Measurements from ENCODE around the gene FAM20C. TPM values are rescaled to one million over a fixed set of nuclear protein-coding genes. Genes with fewer than 3 reads are reported as not detected.
"Not testable (repeated sequence)": the region's sequence is repeated elsewhere in the genome, so short reads cannot be mapped to it uniquely, and the experiment has no call there.

FAM20C gene
- total and polyA plus RNA-seq, 4 donors = 11.3 to 104 (median 57.5) TPM

DNA sequence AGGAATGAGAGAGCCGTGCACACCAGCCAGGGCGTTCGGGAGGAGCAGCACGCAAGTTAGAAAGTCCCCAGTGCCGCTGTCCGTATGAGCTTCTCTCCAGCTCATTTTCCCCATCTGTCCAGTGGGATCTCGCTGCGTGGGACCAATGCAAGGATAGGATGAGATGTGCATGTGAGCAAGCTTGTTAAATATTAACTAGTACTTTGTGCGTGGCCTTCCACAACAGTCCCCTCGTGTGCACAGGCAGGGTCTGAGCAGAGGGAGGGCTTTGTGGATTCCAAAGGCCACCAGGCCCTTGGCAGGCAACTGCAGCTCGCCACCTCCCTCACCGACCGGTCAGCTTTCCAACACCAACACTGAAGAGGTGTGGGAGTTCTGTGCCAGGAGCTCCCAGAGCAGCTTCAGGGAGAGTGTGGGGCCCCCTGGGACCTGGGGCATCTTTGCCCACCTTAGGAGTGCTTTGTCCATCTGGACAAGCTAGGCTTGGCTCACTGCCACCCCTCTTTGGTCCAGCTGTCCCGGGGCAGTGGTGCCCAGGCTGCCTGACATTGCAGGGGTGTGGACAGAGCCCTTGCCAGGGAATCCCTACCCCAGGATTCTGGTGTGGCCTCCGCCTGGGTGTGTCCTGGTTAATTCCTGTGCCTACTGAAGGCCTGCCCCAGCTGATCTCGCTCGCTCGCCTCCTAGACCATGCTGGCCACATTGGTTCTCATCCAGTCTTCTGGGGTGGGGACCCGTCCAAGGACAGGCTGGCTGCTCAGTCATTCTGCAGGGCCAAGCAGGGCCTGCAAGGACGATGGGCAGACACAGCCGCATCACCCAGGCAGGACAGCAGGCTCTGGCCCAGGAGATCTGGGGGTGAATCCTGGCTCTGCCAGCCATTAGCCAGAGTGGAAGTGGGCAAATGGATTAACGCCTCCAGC, 5.3 kb downstream of the FAM20C start:
- ATAC-seq (ENCODE audit: low FRiP score) = no peak
- H3K4me1 ChIP-seq (ENCODE audit: control insufficient read depth in 1 of 2, insufficient read depth in 2 of 2, low read length in 2 of 2) = no peaks in the 10 kb centered on the region
- no peak overlapping the region for H3K4me3 ChIP-seq (ENCODE audit: low read length in 2 of 2)
- peaks cover 0 to 9% of the 10 kb centered on the region in 2 donors for H3K36me3 ChIP-seq (ENCODE audit: control insufficient read depth in 1 of 2, insufficient read depth in 2 of 2, low read length in 1 of 2)
- H3K27me3 ChIP-seq (ENCODE audit: control insufficient read depth in 1 of 2, insufficient read depth in 2 of 2, low read length in 1 of 2) = no peaks in the 10 kb centered on the region
- no peak for DNase-seq
- H3K9me3 ChIP-seq (ENCODE audit: control insufficient read depth, low read length) = no peaks in the 10 kb centered on the region
- H3K27ac ChIP-seq (ENCODE audit: low read depth in 1 of 2, low read length in 2 of 2) = no peak overlapping the region
- intact Hi-C loops (cut with DNase I) = no loop called here
- 85 to 86% methylated on average over 22 of the region's 22 CpGs for WGBS, 2 donors

DNA sequence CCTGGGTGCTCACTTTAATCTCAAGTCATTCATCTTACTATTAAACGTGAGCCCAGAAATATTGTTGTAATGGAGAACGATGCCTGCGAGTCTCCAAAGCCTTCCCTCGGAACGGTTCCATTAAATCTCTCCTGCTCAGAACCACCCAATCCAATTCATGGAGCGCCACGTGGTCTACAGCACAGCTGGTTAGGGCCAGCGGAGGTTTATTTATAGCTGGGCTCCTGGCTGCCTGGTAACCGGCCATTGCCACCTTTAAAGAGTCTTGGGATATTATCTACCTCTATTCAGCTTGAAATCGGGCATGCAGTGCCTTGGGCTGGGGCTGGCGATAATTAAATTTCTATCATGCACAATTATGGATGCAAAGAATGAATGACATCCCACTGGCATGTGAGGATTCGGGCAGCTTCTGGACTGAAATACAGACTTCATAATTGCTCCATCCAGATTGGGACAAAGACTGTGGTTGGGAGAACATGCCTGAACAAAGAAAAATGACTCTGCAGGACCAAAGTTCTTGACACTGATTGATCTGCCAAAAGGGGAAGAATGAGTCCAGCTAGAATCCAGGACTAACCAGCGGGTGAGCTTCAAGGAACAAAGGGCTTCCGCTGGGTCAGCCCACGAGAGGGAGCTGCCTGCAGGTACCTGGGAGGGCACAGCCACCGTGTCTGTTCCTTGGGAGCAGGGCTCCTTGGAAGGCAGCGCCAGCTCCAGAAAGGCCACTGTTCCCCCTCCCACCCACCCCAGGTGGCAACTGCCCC, 7.3 kb downstream of the FAM20C start:
- Histone ChIP-seq H3K4me3 (ENCODE audit: low read length in 2 of 2) (no peak overlapping the region), H3K27me3 (ENCODE audit: control insufficient read depth in 1 of 2, insufficient read depth in 2 of 2, low read length in 1 of 2) (no peaks in the 10 kb centered on the region), H3K9me3 (ENCODE audit: control insufficient read depth, low read length) (no peaks in the 10 kb centered on the region), H3K27ac (ENCODE audit: low read depth in 1 of 2, low read length in 2 of 2) (no peak overlapping the region), H3K36me3 (ENCODE audit: control insufficient read depth in 1 of 2, insufficient read depth in 2 of 2, low read length in 1 of 2) (peaks cover 0 to 11% of the 10 kb centered on the region in 2 donors), H3K4me1 (ENCODE audit: control insufficient read depth in 1 of 2, insufficient read depth in 2 of 2, low read length in 2 of 2) (no peaks in the 10 kb centered on the region)
- intact Hi-C loops (cut with DNase I) = no loop called here
- no peak for DNase-seq
- 82 to 83% methylated on average over 17 of the region's 17 CpGs for WGBS, 2 donors
- ATAC-seq (ENCODE audit: low FRiP score) = no peak

DNA sequence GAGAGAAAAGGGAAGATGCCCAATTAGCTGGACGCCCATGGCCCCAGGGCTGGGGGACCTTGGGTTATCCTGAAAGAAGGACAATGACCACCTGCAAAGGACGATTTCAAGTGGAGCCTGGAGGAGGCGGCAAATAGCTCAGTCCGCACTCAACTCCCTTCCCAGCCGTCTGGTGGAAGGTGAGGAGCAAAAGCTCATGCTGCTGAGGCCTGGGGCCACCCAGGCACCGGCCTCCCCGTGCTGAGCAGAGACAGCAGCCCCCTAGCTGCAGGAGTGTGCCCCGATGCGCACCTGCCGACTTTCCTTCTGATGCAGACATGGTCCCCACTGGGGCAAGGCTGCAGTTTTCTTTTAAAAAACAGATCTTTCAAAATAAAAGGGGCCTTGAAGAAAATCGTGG, 7.9 kb downstream of the FAM20C start:
- 92 to 94% methylated on average over 11 of the region's 11 CpGs for WGBS, 2 donors
- Histone ChIP-seq H3K9me3 (ENCODE audit: control insufficient read depth, low read length) (no peaks in the 10 kb centered on the region), H3K4me1 (ENCODE audit: control insufficient read depth in 1 of 2, insufficient read depth in 2 of 2, low read length in 2 of 2) (no peaks in the 10 kb centered on the region), H3K27me3 (ENCODE audit: control insufficient read depth in 1 of 2, insufficient read depth in 2 of 2, low read length in 1 of 2) (no peaks in the 10 kb centered on the region), H3K27ac (ENCODE audit: low read depth in 1 of 2, low read length in 2 of 2) (no peak overlapping the region), H3K36me3 (ENCODE audit: control insufficient read depth in 1 of 2, insufficient read depth in 2 of 2, low read length in 1 of 2) (peaks cover 0 to 11% of the 10 kb centered on the region in 2 donors), H3K4me3 (ENCODE audit: low read length in 2 of 2) (no peak overlapping the region)
- DNase-seq = no peak
- no peak for ATAC-seq (ENCODE audit: low FRiP score)
- intact Hi-C loops (cut with DNase I) = no loop called here

- H3K36me3 ChIP-seq (ENCODE audit: control insufficient read depth in 1 of 2, insufficient read depth in 2 of 2, low read length in 1 of 2) = peaks cover 0 to 10% of the 10 kb centered on the region in 2 donors
- no peak for ATAC-seq (ENCODE audit: low FRiP score)
Measured at GRCh38 chr7:200704-201103, 8.3 kb downstream of the FAM20C start.

GRCh38 chr7:204326-204725, 12.0 kb downstream of the FAM20C start:
- no peaks in the 10 kb centered on the region for H3K4me1 ChIP-seq (ENCODE audit: control insufficient read depth in 1 of 2, insufficient read depth in 2 of 2, low read length in 2 of 2)
- H3K36me3 ChIP-seq (ENCODE audit: control insufficient read depth in 1 of 2, insufficient read depth in 2 of 2, low read length in 1 of 2) = peaks cover 0 to 2% of the 10 kb centered on the region in 2 donors
- DNase-seq (no peak), ATAC-seq (ENCODE audit: low FRiP score) (no peak)
- 97% methylated on average over 17 of the region's 17 CpGs for WGBS, 2 donors
- no peak overlapping the region for H3K4me3 ChIP-seq (ENCODE audit: low read length in 2 of 2)
- no peak overlapping the region for H3K27ac ChIP-seq (ENCODE audit: low read depth in 1 of 2, low read length in 2 of 2)
- intact Hi-C loops (cut with DNase I) = no loop called here
- H3K9me3 ChIP-seq (ENCODE audit: control insufficient read depth, low read length) = no peaks in the 10 kb centered on the region
- H3K27me3 ChIP-seq (ENCODE audit: control insufficient read depth in 1 of 2, insufficient read depth in 2 of 2, low read length in 1 of 2) = no peaks in the 10 kb centered on the region

More at GRCh38 chr7:200704-201103, 8.3 kb downstream of the FAM20C start:
- Histone ChIP-seq H3K4me3 (ENCODE audit: low read length in 2 of 2) (no peak overlapping the region), H3K9me3 (ENCODE audit: control insufficient read depth, low read length) (no peaks in the 10 kb centered on the region), H3K27me3 (ENCODE audit: control insufficient read depth in 1 of 2, insufficient read depth in 2 of 2, low read length in 1 of 2) (no peaks in the 10 kb centered on the region), H3K4me1 (ENCODE audit: control insufficient read depth in 1 of 2, insufficient read depth in 2 of 2, low read length in 2 of 2) (no peaks in the 10 kb centered on the region), H3K27ac (ENCODE audit: low read depth in 1 of 2, low read length in 2 of 2) (no peak overlapping the region)
- 82 to 89% methylated on average over 10 of the region's 10 CpGs for whole genome bisulfite sequencing, 2 donors
- intact Hi-C loops (cut with DNase I) = no loop called here
- DNase-seq = no peak

DNA sequence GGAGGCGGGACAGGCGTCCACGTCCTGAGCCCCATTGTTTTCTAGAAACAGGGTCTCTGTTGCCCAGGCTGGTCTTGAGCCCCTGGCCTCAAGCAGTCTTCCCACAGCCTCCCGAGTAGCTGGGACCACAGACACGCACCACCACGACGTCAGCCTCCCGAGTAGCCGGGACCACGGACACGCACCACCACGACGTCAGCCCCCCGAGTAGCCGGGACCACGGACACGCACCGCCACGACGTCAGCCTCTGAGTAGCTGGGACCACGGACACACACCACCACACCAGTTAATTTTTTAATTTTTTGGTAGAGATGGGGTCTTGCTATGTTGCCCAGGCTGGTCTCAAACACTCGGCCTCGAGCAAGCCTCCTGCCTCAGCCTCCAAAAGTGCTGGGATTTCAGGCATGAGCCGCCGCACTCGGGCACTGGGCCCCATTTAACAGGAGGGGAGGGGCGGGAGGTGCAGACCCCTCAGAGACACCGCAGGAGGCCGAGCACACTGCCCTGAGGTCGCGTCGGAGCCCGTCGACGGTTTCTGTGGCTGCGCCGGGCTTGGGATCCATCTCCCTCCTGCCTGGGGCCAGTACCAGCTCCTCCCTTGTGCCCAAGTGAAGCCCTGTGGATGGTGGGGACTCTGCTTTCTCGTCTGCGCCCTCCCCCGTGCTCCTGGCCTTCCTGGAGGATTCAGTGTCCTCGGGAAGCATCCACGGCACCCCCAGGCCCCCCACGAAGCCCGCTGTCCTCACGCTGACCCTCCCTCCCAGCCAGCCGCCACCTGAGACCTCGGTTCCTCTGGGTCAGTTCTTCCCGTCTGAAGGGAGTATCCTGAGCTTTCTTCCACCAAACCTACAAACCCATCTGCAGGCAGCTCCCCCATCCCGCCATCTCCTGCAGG, 13.0 kb downstream of the FAM20C start:
- H3K27me3 ChIP-seq (ENCODE audit: control insufficient read depth in 1 of 2, insufficient read depth in 2 of 2, low read length in 1 of 2) = no peaks in the 10 kb centered on the region
- no peaks in the 10 kb centered on the region for H3K4me1 ChIP-seq (ENCODE audit: control insufficient read depth in 1 of 2, insufficient read depth in 2 of 2, low read length in 2 of 2)
- ATAC-seq (ENCODE audit: low FRiP score) (no peak), DNase-seq (no peak)
- intact Hi-C loops (cut with DNase I) = no loop called here
- H3K36me3 ChIP-seq (ENCODE audit: control insufficient read depth in 1 of 2, insufficient read depth in 2 of 2, low read length in 1 of 2) = peaks cover 0 to 4% of the 10 kb centered on the region in 2 donors
- H3K9me3 ChIP-seq (ENCODE audit: control insufficient read depth, low read length) = no peaks in the 10 kb centered on the region
- H3K27ac ChIP-seq (ENCODE audit: low read depth in 1 of 2, low read length in 2 of 2) = no peak overlapping the region
- 95 to 97% methylated on average over 46 to 49 of the region's 49 CpGs for WGBS, 2 donors
- H3K4me3 ChIP-seq (ENCODE audit: low read length in 2 of 2) = no peak overlapping the region

DNA sequence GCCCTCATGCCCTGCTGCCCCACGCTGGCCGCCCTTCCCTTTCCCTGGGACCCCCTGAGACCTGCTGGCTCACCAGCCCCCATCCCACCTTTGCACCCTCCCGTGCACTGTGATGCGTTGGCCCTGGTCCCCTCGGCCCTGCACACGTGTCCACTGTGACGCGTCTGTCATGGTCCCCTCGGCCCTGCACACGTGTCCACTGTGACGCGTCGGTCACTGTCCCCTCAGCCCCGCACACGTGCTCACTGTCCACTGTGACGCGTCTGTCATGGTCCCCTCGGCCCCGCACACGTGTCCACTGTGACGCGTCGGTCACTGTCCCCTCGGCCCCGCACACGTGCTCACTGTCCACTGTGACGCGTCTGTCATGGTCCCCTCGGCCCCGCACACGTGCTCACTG, 14.0 kb downstream of the FAM20C start:
- intact Hi-C loops (cut with DNase I); H3K9me3 ChIP-seq (ENCODE audit: control insufficient read depth, low read length); DNase-seq; ATAC-seq (ENCODE audit: low FRiP score); H3K36me3 ChIP-seq (ENCODE audit: control insufficient read depth in 1 of 2, insufficient read depth in 2 of 2, low read length in 1 of 2); H3K4me1 ChIP-seq (ENCODE audit: control insufficient read depth in 1 of 2, insufficient read depth in 2 of 2, low read length in 2 of 2); H3K27ac ChIP-seq (ENCODE audit: low read depth in 1 of 2, low read length in 2 of 2); H3K27me3 ChIP-seq (ENCODE audit: control insufficient read depth in 1 of 2, insufficient read depth in 2 of 2, low read length in 1 of 2); H3K4me3 ChIP-seq (ENCODE audit: low read length in 2 of 2): not testable (repeated sequence)
- WGBS, 2 donors = 84 to 96% methylated on average over 31 of the region's 31 CpGs

DNA sequence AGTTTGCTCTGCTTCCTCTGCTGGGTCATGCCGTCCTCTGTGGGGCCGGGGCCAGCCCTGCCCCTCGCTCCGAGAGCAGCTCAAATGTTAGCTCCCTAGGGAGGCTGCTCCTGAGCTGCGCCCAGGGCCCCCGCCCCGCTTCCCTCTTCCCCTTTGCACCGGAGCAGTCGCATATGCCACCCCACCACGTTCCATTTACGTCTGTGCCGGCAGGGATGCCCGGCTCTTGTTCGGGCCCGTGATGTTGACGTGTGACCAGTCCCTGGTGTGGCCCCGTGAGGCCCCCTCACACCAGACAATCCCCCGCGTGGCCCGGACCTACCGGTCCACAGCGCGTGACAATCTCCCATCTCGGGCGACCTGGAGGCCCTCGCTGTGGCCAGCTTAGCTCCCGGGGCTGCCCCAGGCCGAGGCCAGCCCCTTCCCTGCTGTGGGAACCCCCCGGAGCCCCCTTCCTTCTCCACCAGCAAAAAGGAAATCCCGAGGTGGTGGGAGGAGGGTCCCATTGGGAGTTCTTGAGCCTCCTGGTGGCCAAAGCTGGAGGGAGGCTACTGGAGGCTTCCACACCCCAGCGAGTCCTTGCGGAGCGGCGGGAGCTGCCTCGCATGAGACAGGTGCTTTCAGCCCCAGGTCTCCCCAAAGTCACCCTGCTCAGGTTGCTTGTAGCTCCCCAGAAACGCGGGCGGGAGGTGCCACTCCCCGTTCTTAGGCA, 15.2 kb downstream of the FAM20C start:
- H3K4me3 ChIP-seq (ENCODE audit: low read length in 2 of 2) = no peak overlapping the region
- no peaks in the 10 kb centered on the region for H3K9me3 ChIP-seq (ENCODE audit: control insufficient read depth, low read length)
- intact Hi-C loops (cut with DNase I) = no loop called here
- H3K27ac ChIP-seq (ENCODE audit: low read depth in 1 of 2, low read length in 2 of 2) = no peak overlapping the region
- DNase-seq (peak in 1 of 2 donors; percentile 76), ATAC-seq (ENCODE audit: low FRiP score) (no peak)
- 91 to 93% methylated on average over 37 to 39 of the region's 39 CpGs for WGBS, 2 donors
- H3K36me3 ChIP-seq (ENCODE audit: control insufficient read depth in 1 of 2, insufficient read depth in 2 of 2, low read length in 1 of 2) = peaks cover 0 to 4% of the 10 kb centered on the region in 2 donors
- no peaks in the 10 kb centered on the region for H3K4me1 ChIP-seq (ENCODE audit: control insufficient read depth in 1 of 2, insufficient read depth in 2 of 2, low read length in 2 of 2)
- no peaks in the 10 kb centered on the region for H3K27me3 ChIP-seq (ENCODE audit: control insufficient read depth in 1 of 2, insufficient read depth in 2 of 2, low read length in 1 of 2)

Data from aorta (tissue), 5 donors.